ENCODE results near the gene KHDRBS2. TPM values are rescaled to one million over a fixed set of nuclear protein-coding genes. Genes with fewer than 3 reads are reported as not detected.

KHDRBS2 gene
- total RNA-seq, 1 experiment from 2014 or later = 2.7 TPM

GRCh38 chr6:62217866-62218265, 68.2 kb downstream of the KHDRBS2 start:
- Histone ChIP-seq H3K9me3 (ENCODE audit: control insufficient read depth, low read depth, low read length) (no peaks in the 10 kb centered on the region), H3K79me1 (ENCODE audit: insufficient read depth, low read depth, low read length, poor library complexity, severe bottlenecking) (no peaks in the 10 kb centered on the region), H3K56ac (ENCODE audit: insufficient read length, low read depth, low read length) (no peak overlapping the region), H3K27me3 (ENCODE audit: insufficient read depth, low read length) (no peaks in the 10 kb centered on the region), H2BK120ac (ENCODE audit: low read depth, low read length, poor library complexity, severe bottlenecking) (no peak overlapping the region), H4K5ac (ENCODE audit: insufficient read length, low read depth, low read length) (no peak overlapping the region), H3K14ac (ENCODE audit: insufficient read depth, low read length) (no peak overlapping the region), H3K23ac (ENCODE audit: insufficient read length, low read depth, low read length) (no peak overlapping the region), H2BK5ac (ENCODE audit: insufficient read length, low read length) (no peak overlapping the region), H2BK15ac (ENCODE audit: low read depth, low read length) (no peak overlapping the region), H3K4me2 (ENCODE audit: insufficient read depth, insufficient read length, low read length) (no peak overlapping the region), H3K23me2 (ENCODE audit: insufficient read length, low read depth, low read length, poor library complexity, severe bottlenecking) (no peaks in the 10 kb centered on the region), H2BK20ac (ENCODE audit: low read depth, low read length, poor library complexity, severe bottlenecking) (no peak overlapping the region), H2AFZ (ENCODE audit: low read length) (no peak overlapping the region), H4K20me1 (ENCODE audit: control insufficient read depth, insufficient read depth, insufficient read length) (no peaks in the 10 kb centered on the region), H3K18ac (ENCODE audit: insufficient read length, low read depth, low read length) (no peak overlapping the region), H3T11ph (ENCODE audit: low read length) (no peak overlapping the region), H2BK12ac (ENCODE audit: insufficient read length, low read depth, low read length) (no peak overlapping the region), H4K91ac (ENCODE audit: insufficient read length, low read depth, low read length) (no peak overlapping the region), H3K79me2 (ENCODE audit: insufficient read depth, low read length) (no peaks in the 10 kb centered on the region), H3K27ac (ENCODE audit: insufficient read length, low read depth, low read length) (no peak overlapping the region), H3K4ac (ENCODE audit: low read depth, low read length) (no peak overlapping the region), H4K8ac (replicated peaks; ENCODE audit: insufficient read length, low read depth, low read length) (no peak overlapping the region), H3K4me1 (ENCODE audit: insufficient read depth, low read length) (no peaks in the 10 kb centered on the region), H2AK5ac (ENCODE audit: insufficient read length, low read length) (no peak overlapping the region), H3K9ac (ENCODE audit: extremely low read depth, insufficient read length, low read length) (no peak overlapping the region)
- WGBS (ENCODE audit: extremely low coverage, insufficient read length, low lambda C conversion rate) = no CpG with 5 or more reads among the region's 4 CpGs
- Mint-ChIP-seq H3K4me3 (no peak overlapping the region), H3K9me3 (peaks cover 4 to 8% of the 10 kb centered on the region in 2 experiments), H3K27ac (no peak overlapping the region), H3K36me3 (ENCODE audit: insufficient read depth in 1 of 3, low read depth in 3 of 3) (peaks cover 4 to 8% (median 5%) of the 10 kb centered on the region in 3 experiments; a peak in 4 of 7 replicates), H3K27me3 (ENCODE audit: low read depth) (no peaks in the 10 kb centered on the region), H3K4me1 (no peaks in the 10 kb centered on the region)
- no peak for DNase-seq
- no peak for TF ChIP-seq CTCF (conservative IDR thresholded peaks at IDR 0.05)

Data from H9 (cell line).